SK-N-SH (cell line): ENCODE data around the gene OR4C15. TPM values are rescaled to one million over a fixed set of nuclear protein-coding genes. Genes with fewer than 3 reads are reported as not detected.

ENCODE experiments used
- polyA plus RNA-seq, 3 experiments: library from polyadenylated mRNA; depleted of rRNA; stranded (reverse); fragments of >200 nt; gene quantifications; 2 replicates each; pipeline ENCODE4 v1.2.3, GENCODE V29; 2012

Gene OR4C15
- polyA plus RNA-seq, 1 of the 3 experiments (the other 2 are of a cell fraction) = not detected

Other genes with a start within 250 kb of the OR4C15 start
- gene OR4A16, start 211.3 kb upstream of the OR4C15 start, polyA plus RNA-seq (2012; rRNA removed) = not detected in 2 replicates
- gene OR4A15, start 186.5 kb upstream of the OR4C15 start, polyA plus RNA-seq (2012; rRNA removed) = not detected in 2 replicates
- not detected in 2 replicates for gene OR4C16, start 17.7 kb downstream of the OR4C15 start, polyA plus RNA-seq (2012; rRNA removed)
- not detected in 2 replicates for gene OR4C11, start 53.2 kb downstream of the OR4C15 start, polyA plus RNA-seq (2012; rRNA removed)
- not detected in 2 replicates for gene OR4P4, start 80.6 kb downstream of the OR4C15 start, polyA plus RNA-seq (2012; rRNA removed)
- gene OR4S2, start 93.9 kb downstream of the OR4C15 start, polyA plus RNA-seq (2012; rRNA removed) = not detected in 2 replicates
- not detected in 2 replicates for gene OR4C6, start 107.7 kb downstream of the OR4C15 start, polyA plus RNA-seq (2012; rRNA removed)
- gene OR5D13, start 219.0 kb downstream of the OR4C15 start, polyA plus RNA-seq (2012; rRNA removed) = not detected in 2 replicates
- gene OR5D14, start 241.1 kb downstream of the OR4C15 start, polyA plus RNA-seq (2012; rRNA removed) = not detected in 2 replicates